Cerebellar cortex (tissue), 1 donor: ENCODE data around the gene LRRC2.
"Not testable (repeated sequence)": the region's sequence is repeated elsewhere in the genome, so short reads cannot be mapped to it uniquely, and the experiment has no call there.

Experiments used
- DNase-seq: peaks from one replicate; pipeline ENCODE4 v3.0.0-alpha.2; 2015; ENCODE audit warnings: low spot score

The LRRC2 gene

GRCh38 chr3:46527239-46527638 lies 38.9 kb downstream of the LRRC2 start:
- no peak for DNase-seq

DNA sequence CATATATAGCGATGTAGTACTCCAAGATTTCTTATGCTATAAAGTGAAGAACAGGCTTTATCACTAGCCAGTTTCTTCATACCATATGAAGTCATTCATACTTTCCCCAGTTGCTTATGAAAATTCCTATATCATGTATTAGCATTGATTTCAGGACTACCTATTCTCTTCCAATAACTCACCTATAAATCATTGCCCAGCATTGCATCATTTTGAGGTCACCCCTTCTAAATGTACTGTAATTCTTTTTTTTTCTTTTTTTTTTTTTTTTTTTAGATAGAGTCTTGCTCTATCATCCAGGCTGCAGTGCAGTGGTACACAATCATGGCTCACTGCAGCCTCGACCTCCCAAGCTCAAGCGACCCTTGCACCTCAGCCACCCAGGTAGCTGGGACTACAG lies 41.3 kb downstream of the LRRC2 start:
- DNase-seq: no peak

DNA sequence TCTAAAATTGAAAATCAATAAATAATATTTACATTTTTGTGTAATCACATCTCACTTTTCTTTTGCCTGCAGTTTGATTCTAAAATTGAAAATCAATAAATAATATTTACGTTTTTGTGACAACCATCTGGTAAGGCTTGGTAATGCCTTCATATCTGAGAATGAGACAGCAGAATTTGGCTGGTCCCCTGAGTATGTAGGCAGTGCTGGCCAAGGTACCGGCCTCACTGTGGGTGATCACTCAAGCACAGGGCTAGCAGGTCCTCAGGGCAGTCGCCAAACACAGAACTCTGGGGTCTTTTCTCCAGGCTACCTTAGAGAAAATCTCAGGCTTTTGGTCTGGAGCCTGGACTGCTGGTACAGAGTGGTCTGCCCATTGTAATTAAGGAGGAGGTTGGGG lies 42.1 kb downstream of the LRRC2 start:
- DNase-seq: no peak

DNA sequence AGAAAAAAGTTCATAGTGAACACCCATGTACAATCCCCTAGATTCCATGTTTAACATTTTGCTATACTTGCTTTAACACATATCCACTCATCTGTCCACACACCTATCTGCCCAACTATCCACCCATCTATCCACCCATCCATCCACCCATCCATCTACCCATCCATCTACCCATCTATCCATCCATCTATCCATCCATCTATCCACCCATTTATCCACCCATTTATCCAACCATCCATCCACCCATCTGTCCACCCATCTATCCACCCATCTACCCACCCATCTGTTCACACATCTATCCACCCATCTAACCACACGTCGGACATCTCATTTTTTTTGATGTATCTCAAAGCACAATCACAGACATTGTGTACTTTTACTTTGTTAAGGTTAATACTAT lies 42.5 kb downstream of the LRRC2 start:
- no peak for DNase-seq

- not testable (repeated sequence) for DNase-seq
Observed at GRCh38 chr3:46522201-46522600, 43.9 kb downstream of the LRRC2 start.

GRCh38 chr3:46521096-46521495 lies 45.0 kb downstream of the LRRC2 start:
- DNase-seq: no peak

DNA sequence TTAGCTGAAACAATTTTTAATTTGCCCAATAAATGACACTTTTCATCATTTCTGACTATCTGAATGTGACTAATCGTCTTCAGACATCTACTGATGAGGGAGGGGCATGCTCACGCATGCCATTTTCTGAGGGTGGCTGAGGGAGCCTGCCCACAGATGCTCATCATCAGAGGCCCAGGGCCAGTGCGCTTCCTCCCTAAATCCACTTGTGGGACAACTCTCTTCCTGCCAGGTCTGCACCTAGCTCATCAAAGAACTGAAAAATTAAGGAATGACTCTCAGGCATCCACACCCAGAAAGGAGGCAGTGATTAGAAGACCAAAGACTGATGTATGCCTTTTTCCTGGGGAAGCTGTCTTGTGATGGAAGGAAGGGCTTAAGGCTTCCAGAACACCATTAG lies 45.6 kb downstream of the LRRC2 start:
- no peak for DNase-seq

- DNase-seq: no peak
Observed at GRCh38 chr3:46519952-46520351, 46.1 kb downstream of the LRRC2 start.

GRCh38 chr3:46517784-46518181 lies 48.3 kb downstream of the LRRC2 start:
- no peak for DNase-seq

GRCh38 chr3:46517016-46517783 lies 48.9 kb downstream of the LRRC2 start:
- no peak for DNase-seq

DNA sequence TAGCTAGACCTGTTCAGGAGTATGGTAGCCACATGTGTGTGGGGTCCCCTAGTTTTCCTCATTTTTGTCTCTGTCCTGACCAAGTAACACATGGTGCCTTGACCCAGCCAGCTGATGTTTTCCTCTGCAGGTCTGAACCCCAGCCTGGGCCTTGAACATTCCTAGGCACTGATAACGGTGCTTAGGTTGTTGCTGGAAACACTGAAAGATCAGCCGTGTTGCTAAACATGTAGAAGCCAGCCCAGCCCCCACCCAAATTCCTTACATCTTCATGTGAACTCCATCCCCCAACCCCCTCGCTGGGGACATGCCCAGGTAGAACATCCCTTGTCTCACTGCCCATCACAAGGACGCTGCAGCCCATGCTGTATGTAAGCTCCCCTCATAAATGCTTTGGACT lies 49.6 kb downstream of the LRRC2 start:
- no peak for DNase-seq

- no peak for DNase-seq
Observed at GRCh38 chr3:46512191-46512749, 53.8 kb downstream of the LRRC2 start.

- DNase-seq: no peak
Observed at GRCh38 chr3:46509661-46510187, 56.4 kb downstream of the LRRC2 start.

GRCh38 chr3:46508850-46509591 lies 57.1 kb downstream of the LRRC2 start:
- DNase-seq: no peak

GRCh38 chr3:46506526-46506925 lies 59.6 kb downstream of the LRRC2 start:
- DNase-seq: no peak

DNA sequence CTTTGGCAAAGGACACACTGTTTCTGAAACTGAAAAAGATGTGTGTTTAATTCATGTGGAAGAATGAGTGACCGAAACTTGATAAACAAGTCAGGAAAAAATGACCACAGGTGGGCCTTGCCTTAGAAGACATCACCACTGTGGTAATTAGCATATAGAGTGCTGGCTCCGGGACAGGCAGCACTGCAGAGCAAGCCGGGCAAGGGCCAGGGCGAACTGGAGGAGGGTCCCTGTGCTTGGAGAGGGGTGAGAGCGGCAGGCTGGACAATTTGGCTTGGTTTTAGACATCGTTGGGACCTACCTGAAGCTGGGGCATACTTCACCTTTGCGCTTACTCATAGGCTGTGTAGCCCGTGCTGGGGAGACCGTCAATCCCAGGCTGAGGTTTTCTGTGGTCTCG lies 60.1 kb downstream of the LRRC2 start:
- DNase-seq: no peak

- no peak for DNase-seq
Observed at GRCh38 chr3:46504789-46505188, 61.3 kb downstream of the LRRC2 start.

DNA sequence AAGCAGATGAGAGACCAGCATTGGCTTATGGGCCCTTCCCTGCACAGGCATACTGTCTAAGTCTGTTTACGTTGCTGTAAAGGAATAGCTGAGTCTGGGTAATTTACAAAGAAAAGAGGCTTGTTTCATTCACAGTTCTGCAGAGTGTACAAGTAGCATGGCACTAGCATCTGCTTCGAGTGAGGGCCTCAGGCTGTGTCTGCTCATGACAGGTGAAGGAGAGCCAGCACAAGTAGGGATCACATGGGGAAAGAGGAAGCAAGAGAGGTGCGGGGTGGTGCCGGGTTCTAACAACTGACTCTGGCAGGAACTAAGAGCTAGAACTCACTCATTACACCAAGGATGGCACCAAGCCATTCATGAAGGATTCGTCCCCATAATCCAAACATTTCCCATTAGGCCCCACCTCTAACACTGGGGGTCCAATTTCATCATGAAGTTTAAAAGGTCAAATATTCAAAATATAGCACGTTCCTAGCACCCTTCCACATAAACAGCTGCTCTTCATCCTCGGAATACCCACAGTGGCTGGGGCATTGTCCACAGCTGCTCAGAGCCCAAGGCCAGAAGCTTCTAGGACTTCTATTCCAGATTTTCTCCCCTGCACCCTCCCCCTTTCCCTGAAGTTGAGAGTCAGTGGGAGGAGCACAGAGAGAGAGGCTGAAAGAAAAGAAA lies 62.8 kb downstream of the LRRC2 start:
- no peak for DNase-seq

DNA sequence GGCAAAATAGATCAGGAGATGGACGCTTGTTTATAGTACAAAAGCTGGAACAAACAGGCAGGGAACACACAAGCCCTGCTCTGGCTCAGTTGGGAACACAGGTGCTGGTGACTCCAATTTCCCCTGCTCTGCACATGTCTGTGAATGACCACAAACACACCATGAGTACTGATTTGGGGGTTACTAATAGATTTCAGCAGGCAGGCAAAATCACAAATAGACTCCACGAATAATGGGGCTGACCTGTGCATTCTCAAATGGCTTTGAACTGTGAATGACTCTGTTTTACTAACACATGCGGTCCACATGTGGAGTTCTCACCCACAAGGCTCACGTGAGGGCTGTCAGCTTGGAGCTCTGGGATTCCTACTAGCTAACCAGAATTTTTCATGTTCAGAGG lies 64.4 kb downstream of the LRRC2 start:
- no peak for DNase-seq

DNA sequence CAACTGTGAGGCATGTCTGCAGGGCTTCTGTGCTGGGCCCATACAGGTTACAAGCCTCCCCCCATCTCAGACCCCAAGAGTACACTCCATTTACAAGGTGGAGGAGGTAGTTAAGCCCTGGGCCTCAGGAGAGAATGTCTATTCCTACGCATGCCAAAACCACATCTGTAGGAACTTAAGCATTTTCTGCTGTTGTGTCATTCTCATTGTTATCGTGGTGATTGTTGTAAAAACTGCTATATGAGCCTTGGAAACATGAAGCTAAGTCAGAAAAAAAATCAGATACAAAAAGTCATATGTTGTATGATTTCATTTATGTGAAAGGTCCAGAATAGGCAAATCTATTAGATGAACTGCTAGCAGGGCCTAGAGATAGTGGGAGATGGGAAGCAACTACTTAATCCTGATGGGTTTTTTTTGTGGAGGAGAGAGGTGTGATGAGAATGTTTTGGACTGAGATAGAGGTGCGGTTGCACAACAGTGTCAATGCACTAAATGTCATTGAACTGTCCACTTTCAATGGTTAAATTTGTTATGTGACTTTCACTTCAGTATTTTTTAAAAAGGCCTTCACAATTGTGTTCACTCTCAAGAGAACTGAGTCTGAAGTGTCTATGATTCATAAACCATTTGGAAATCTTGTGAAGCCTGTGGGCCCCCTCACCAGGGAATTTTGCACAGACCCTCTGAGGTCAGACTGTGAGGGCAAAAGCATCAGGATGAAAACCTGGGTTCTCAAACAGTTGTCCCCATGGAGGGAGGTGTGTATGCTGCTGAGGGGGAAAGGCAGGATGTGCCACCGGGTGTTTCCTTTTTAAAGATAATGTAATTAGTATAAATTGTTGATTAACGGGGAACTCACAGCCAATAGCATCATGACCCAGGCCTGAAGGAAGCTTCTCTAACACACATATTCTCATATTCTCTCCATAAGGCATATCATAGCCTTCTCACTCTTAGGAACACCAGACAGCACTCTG lies 65.2 kb downstream of the LRRC2 start:
- no peak for DNase-seq

GRCh38 chr3:46498916-46499519 lies 67.1 kb downstream of the LRRC2 start:
- DNase-seq: no peak
